HCT116 (cell line): ENCODE data around the gene GDNF. TPM values are rescaled to one million over a fixed set of nuclear protein-coding genes. Genes with fewer than 3 reads are reported as not detected.

Experiments
- ATAC-seq: fragments of 200-7000 bp; cut with Tn5 transposase; 2 replicates; pipeline ENCODE4 v1.9.1; 2020; ENCODE audit warnings: mild to moderate bottlenecking, moderate library complexity
- BruUV-seq: library from RNA; stranded (reverse); fragments of 400-500 nt; replicated peaks from 2 replicates; lab custom pipeline; 2021; lab: Mats Ljungman, UMichigan
- CTCF ChIA-PET: fragments of 300-600 bp; sonication (Branson Sonifier 250); formaldehyde crosslinking; loops from one replicate; lab custom pipeline; 2021; ENCODE audit warnings: antibody characterized with exemption; lab: Charles Lee
- POLR2A ChIA-PET: fragments of 300-600, 350-600 bp; sonication (Branson Sonifier 250); formaldehyde crosslinking; loops from one replicate; lab custom pipeline; 2021; ENCODE audit warnings: antibody characterized with exemption; lab: Charles Lee
- RAD21 ChIA-PET, 2 experiments: fragments of 300-600 bp; sonication (Branson Sonifier 250); formaldehyde crosslinking; loops; one replicate each; lab custom pipeline; 2023; ENCODE audit warnings: low total read pairs in 2 of 2; ENCODE audit not compliant: uncharacterized antibody in 2 of 2, unreplicated experiment in 2 of 2, low non-redundant PET in 1 of 2; lab: Charles Lee
- DNase-seq: peaks from one replicate; pipeline ENCODE4 v3.0.0-alpha.2; 2010; ENCODE audit warnings: low read depth, low spot score
- H2AFZ ChIP-seq: fragments of 200-600 bp; shearing (Covaris generic), sonication (generic); 2 replicates; pipeline ENCODE4 v1.6.1; 2017; ENCODE audit warnings: low read depth, mixed run types, mixed read lengths, antibody characterized with exemption, low read length; ENCODE audit not compliant: poor library complexity, severe bottlenecking
- H3K27ac ChIP-seq: 2 replicates; pipeline ENCODE4 v1.5.1; 2012; ENCODE audit warnings: low read depth, low read length
- H3K27me3 ChIP-seq: fragments of 200-600 bp; sonication (generic); 2 replicates; pipeline ENCODE4 v1.6.1; 2016; ENCODE audit warnings: mixed run types, low read length, mixed read lengths; ENCODE audit not compliant: insufficient read depth
- H3K36me3 ChIP-seq, 2 experiments: fragments of 200-500 bp in 1 of 2; fragments of 200-600 bp in 1 of 2; sonication (Bioruptor generic) in 1 of 2; sonication (generic) in 1 of 2; 2 replicates each; pipeline versions ENCODE4 v1.5.1 to v1.6.1; 2014 to 2016; ENCODE audit warnings: low read length in 2 of 2, inconsistent platforms in 1 of 2, mixed read lengths in 1 of 2, mixed run types in 1 of 2; ENCODE audit not compliant: insufficient read depth in 2 of 2, control insufficient read depth in 1 of 2
- H3K4me1 ChIP-seq, 2 experiments: fragments of 200-600 bp in 1 of 2; sonication (generic) in 1 of 2; 2 replicates each; pipeline versions ENCODE4 v1.5.1 to v1.6.1; 2012 to 2017; ENCODE audit warnings: low read length in 2 of 2, inconsistent platforms in 1 of 2, mild to moderate bottlenecking in 1 of 2, mixed read lengths in 1 of 2, mixed run types in 1 of 2, moderate library complexity in 1 of 2; ENCODE audit not compliant: insufficient read depth in 2 of 2, control insufficient read depth in 1 of 2
- H3K4me2 ChIP-seq: fragments of 200-600 bp; sonication (generic); 2 replicates; pipeline ENCODE4 v1.6.1; 2017; ENCODE audit warnings: mixed run types, low read length, mixed read lengths
- H3K4me3 ChIP-seq, 2 experiments: fragments of 200-600 bp in 1 of 2; sonication (generic) in 1 of 2; replicated peaks in 1 of 2; 2 replicates each; pipeline ENCODE4 v1.5.1; 2011 to 2016; ENCODE audit warnings: low read length in 2 of 2, control low read depth in 1 of 2, low read depth in 1 of 2, mild to moderate bottlenecking in 1 of 2, mixed read lengths in 1 of 2, mixed run types in 1 of 2
- H3K79me2 ChIP-seq: fragments of 200-600 bp; sonication (generic); 2 replicates; pipeline ENCODE4 v1.6.1; 2017; ENCODE audit warnings: mild to moderate bottlenecking, mixed run types, low read length, moderate library complexity, mixed read lengths; ENCODE audit not compliant: insufficient read depth
- H3K9ac ChIP-seq: fragments of 200-600 bp; sonication (generic); 2 replicates; pipeline ENCODE4 v1.6.1; 2016; ENCODE audit warnings: low read length, mixed read lengths
- H3K9me2 ChIP-seq: fragments of 200-600 bp; sonication (generic), shearing (Covaris generic); 2 replicates; pipeline ENCODE4 v1.6.1; 2017; ENCODE audit warnings: mixed run types, mild to moderate bottlenecking, moderate library complexity; ENCODE audit not compliant: insufficient read depth
- H3K9me3 ChIP-seq, 2 experiments: fragments of 200-500 bp in 1 of 2; fragments of 200-600 bp in 1 of 2; sonication (Bioruptor generic) in 1 of 2; sonication (generic) in 1 of 2; 2 replicates each; pipeline ENCODE4 v1.6.1; 2014 to 2017; ENCODE audit warnings: low read length in 2 of 2, mixed read lengths in 2 of 2, inconsistent platforms in 1 of 2, low read depth in 1 of 2, mild to moderate bottlenecking in 1 of 2, mixed run types in 1 of 2, moderate library complexity in 1 of 2; ENCODE audit not compliant: control insufficient read depth in 1 of 2, insufficient read depth in 1 of 2
- H4K20me1 ChIP-seq: fragments of 200-600 bp; sonication (generic), shearing (Covaris generic); 2 replicates; pipeline ENCODE4 v1.6.1; 2017; ENCODE audit warnings: mixed run types, mild to moderate bottlenecking, moderate library complexity; ENCODE audit not compliant: insufficient read depth
- ATF3 ChIP-seq: IDR thresholded peaks from 2 replicates; pipeline ENCODE4 v1.6.1; 2012
- CTCF ChIP-seq, 3 experiments: fragments of 200-600 bp in 1 of 3; sonication (generic) in 1 of 3; IDR thresholded peaks in 2 of 3; conservative IDR thresholded peaks in 1 of 3; 2 replicates each; pipeline ENCODE4 v1.5.1; 2012 to 2017; ENCODE audit warnings: low read depth in 2 of 3, low read length in 2 of 3, antibody characterized with exemption in 1 of 3, borderline replicate concordance in 1 of 3, control low read depth in 1 of 3, mild to moderate bottlenecking in 1 of 3, mixed read lengths in 1 of 3, mixed run types in 1 of 3, moderate library complexity in 1 of 3; ENCODE audit not compliant: insufficient read depth in 1 of 3
- ELF1 ChIP-seq: IDR thresholded peaks from 2 replicates; pipeline ENCODE4 v1.6.1; 2012; ENCODE audit warnings: low read depth, borderline replicate concordance
- POLR2A ChIP-seq: IDR thresholded peaks from 2 replicates; pipeline ENCODE4 v1.7.0; 2011; ENCODE audit warnings: borderline replicate concordance; ENCODE audit not compliant: insufficient read depth, insufficient read length; ENCODE audit errors: extremely low read depth
- SIN3A ChIP-seq: IDR thresholded peaks from 2 replicates; pipeline ENCODE4 v1.6.1; 2012; ENCODE audit warnings: low read depth
- intact Hi-C: fragments of 100-400 bp; cut with micrococcal nuclease; formaldehyde crosslinking; loops from 2 replicates; pipeline ENCODE4 v1.10.0; 2022
- total RNA-seq: library from RNA; stranded (reverse); gene quantifications from one replicate; pipeline ENCODE4 v1.2.1, GENCODE V29; 2021; ENCODE audit not compliant: unreplicated experiment

Gene GDNF
- total RNA-seq, 1 experiment from 2014 or later, result not detected

GRCh38 chr5:37860206-37860605 is 20.4 kb upstream of the GDNF start:
- Histone ChIP-seq H3K4me3 (no peak overlapping the region), H3K27me3 (no peaks in the 10 kb centered on the region; the same call in 1 of the 2 replicates), H3K9ac (no peak overlapping the region), H3K4me1 (no peaks in the 10 kb centered on the region), H3K79me2 (no peaks in the 10 kb centered on the region), H3K27ac (no peak overlapping the region), H3K9me2 (no peaks in the 10 kb centered on the region), H3K36me3 (no peaks in the 10 kb centered on the region), H3K4me2 (no peak overlapping the region), H2AFZ (no peak overlapping the region), H3K9me3 (no peaks in the 10 kb centered on the region), H4K20me1 (no peaks in the 10 kb centered on the region)
- no peak for ATAC-seq
- RAD21 ChIA-PET, result no interaction called here
- DNase-seq, result no peak
- POLR2A ChIA-PET, result no interaction called here
- no TSS peak for BruUV-seq
- TF ChIP-seq SIN3A (no peak), ATF3 (no peak), ELF1 (no peak), CTCF (IDR thresholded peaks at IDR 0.05 in 2 of 3, conservative IDR thresholded peaks at IDR 0.05 in 1 of 3; ENCODE audit: borderline replicate concordance in 1 of 3, insufficient read depth in 1 of 3, low read depth in 2 of 3, low read length in 2 of 3) (no peak)
- CTCF ChIA-PET, result no interaction called here
- intact Hi-C loops, result no loop called here

- no peak for ATAC-seq
- Histone ChIP-seq H3K4me3 (no peak overlapping the region), H3K36me3 (no peaks in the 10 kb centered on the region), H4K20me1 (no peaks in the 10 kb centered on the region), H3K9ac (no peak overlapping the region), H3K9me2 (no peaks in the 10 kb centered on the region), H2AFZ (no peak overlapping the region), H3K4me2 (no peak overlapping the region), H3K27me3 (no peaks in the 10 kb centered on the region; the same call in 1 of the 2 replicates), H3K79me2 (no peaks in the 10 kb centered on the region), H3K4me1 (no peaks in the 10 kb centered on the region), H3K9me3 (no peaks in the 10 kb centered on the region), H3K27ac (no peak overlapping the region)
- intact Hi-C loops, result no loop called here
- RAD21 ChIA-PET, result no interaction called here
- DNase-seq, result no peak
- POLR2A ChIA-PET, result no interaction called here
- no peak for TF ChIP-seq POLR2A
- no TSS peak for BruUV-seq
- CTCF ChIA-PET, result no interaction called here
Observed at GRCh38 chr5:37859805-37860204, 20.0 kb upstream of the GDNF start.
